WTC11 (cell line): ENCODE measurements around the gene JOSD2.

Source experiments
- ATF1 ChIP-seq: sonication (generic); formaldehyde crosslinking; IDR thresholded peaks from 2 replicates; pipeline ENCODE4 v1.8.1; 2023; ENCODE audit warnings: mild to moderate bottlenecking, moderate library complexity, missing genetic modification reagents
- ATF2 ChIP-seq: sonication (generic); formaldehyde crosslinking; IDR thresholded peaks from 2 replicates; pipeline ENCODE4 v1.8.1; 2022; ENCODE audit warnings: low read depth, missing genetic modification reagents, borderline replicate concordance
- CTCF ChIP-seq: fragments of 200-600 bp; IDR thresholded peaks from 2 replicates; pipeline ENCODE4 v1.8.0; 2022; ENCODE audit warnings: antibody characterized with exemption
- ESRRA ChIP-seq: sonication (generic); formaldehyde crosslinking; IDR thresholded peaks from 2 replicates; pipeline ENCODE4 v1.8.1; 2022; ENCODE audit warnings: mild to moderate bottlenecking, missing genetic modification reagents, borderline replicate concordance
- ETV6 ChIP-seq: sonication (generic); formaldehyde crosslinking; IDR thresholded peaks from 2 replicates; pipeline ENCODE4 v1.8.1; 2022; ENCODE audit warnings: mild to moderate bottlenecking, missing genetic modification reagents
- KAT7 ChIP-seq: sonication (generic); formaldehyde crosslinking; IDR thresholded peaks from 2 replicates; pipeline ENCODE4 v1.8.1; 2023; ENCODE audit warnings: missing genetic modification reagents, mild to moderate bottlenecking, borderline replicate concordance
- NFE2L1 ChIP-seq: sonication (generic); formaldehyde crosslinking; IDR thresholded peaks from 2 replicates; pipeline ENCODE4 v1.8.1; 2023; ENCODE audit warnings: missing genetic modification reagents
- SMAD4 ChIP-seq: sonication (generic); formaldehyde crosslinking; IDR thresholded peaks from 2 replicates; pipeline ENCODE4 v1.8.0; 2022; ENCODE audit warnings: mild to moderate bottlenecking, missing genetic modification reagents
- SP1 ChIP-seq: sonication (generic); formaldehyde crosslinking; conservative IDR thresholded peaks from 2 replicates; pipeline ENCODE4 v1.8.1; 2022; ENCODE audit warnings: missing genetic modification reagents
- TCF7 ChIP-seq: sonication (generic); formaldehyde crosslinking; IDR thresholded peaks from 2 replicates; pipeline ENCODE4 v1.8.0; 2022; ENCODE audit warnings: mild to moderate bottlenecking, low read depth, missing genetic modification reagents, moderate library complexity
- USF2 ChIP-seq: sonication (generic); formaldehyde crosslinking; IDR thresholded peaks from 2 replicates; pipeline ENCODE4 v1.8.1; 2023; ENCODE audit warnings: mild to moderate bottlenecking, missing genetic modification reagents, moderate library complexity
- ZBTB21 ChIP-seq: sonication (generic); formaldehyde crosslinking; IDR thresholded peaks from 2 replicates; pipeline ENCODE4 v1.8.1; 2023; ENCODE audit warnings: mild to moderate bottlenecking, missing genetic modification reagents, borderline replicate concordance
- TF ChIP-seq, protein P1 (sequence below): sonication (generic); formaldehyde crosslinking; IDR thresholded peaks from 2 replicates; pipeline ENCODE4 v1.8.1; 2023; ENCODE audit warnings: mild to moderate bottlenecking, missing genetic modification reagents
- TF ChIP-seq, protein P2 (sequence below): sonication (generic); formaldehyde crosslinking; IDR thresholded peaks from 2 replicates; pipeline ENCODE4 v1.8.0; 2022; ENCODE audit warnings: missing genetic modification reagents

GRCh38 chr19:50506700-50507099 is 4.3 kb downstream of the JOSD2 start:
- TF ChIP-seq CTCF (no peak), USF2 (CRISPR knock-in tag) (no peak), SP1 (CRISPR knock-in tag) (no peak), TCF7 (CRISPR knock-in tag) (no peak), ATF1 (CRISPR knock-in tag) (no peak), SMAD4 (CRISPR knock-in tag) (no peak), KAT7 (no peak), ETV6 (CRISPR knock-in tag) (no peak), ZBTB21 (no peak), NFE2L1 (CRISPR knock-in tag) (no peak), ESRRA (CRISPR knock-in tag) (no peak), ATF2 (CRISPR knock-in tag) (no peak)
- TF ChIP-seq, protein P1, sequence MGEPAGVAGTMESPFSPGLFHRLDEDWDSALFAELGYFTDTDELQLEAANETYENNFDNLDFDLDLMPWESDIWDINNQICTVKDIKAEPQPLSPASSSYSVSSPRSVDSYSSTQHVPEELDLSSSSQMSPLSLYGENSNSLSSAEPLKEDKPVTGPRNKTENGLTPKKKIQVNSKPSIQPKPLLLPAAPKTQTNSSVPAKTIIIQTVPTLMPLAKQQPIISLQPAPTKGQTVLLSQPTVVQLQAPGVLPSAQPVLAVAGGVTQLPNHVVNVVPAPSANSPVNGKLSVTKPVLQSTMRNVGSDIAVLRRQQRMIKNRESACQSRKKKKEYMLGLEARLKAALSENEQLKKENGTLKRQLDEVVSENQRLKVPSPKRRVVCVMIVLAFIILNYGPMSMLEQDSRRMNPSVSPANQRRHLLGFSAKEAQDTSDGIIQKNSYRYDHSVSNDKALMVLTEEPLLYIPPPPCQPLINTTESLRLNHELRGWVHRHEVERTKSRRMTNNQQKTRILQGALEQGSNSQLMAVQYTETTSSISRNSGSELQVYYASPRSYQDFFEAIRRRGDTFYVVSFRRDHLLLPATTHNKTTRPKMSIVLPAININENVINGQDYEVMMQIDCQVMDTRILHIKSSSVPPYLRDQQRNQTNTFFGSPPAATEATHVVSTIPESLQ (CRISPR knock-in tag): no peak
- TF ChIP-seq, protein P2, sequence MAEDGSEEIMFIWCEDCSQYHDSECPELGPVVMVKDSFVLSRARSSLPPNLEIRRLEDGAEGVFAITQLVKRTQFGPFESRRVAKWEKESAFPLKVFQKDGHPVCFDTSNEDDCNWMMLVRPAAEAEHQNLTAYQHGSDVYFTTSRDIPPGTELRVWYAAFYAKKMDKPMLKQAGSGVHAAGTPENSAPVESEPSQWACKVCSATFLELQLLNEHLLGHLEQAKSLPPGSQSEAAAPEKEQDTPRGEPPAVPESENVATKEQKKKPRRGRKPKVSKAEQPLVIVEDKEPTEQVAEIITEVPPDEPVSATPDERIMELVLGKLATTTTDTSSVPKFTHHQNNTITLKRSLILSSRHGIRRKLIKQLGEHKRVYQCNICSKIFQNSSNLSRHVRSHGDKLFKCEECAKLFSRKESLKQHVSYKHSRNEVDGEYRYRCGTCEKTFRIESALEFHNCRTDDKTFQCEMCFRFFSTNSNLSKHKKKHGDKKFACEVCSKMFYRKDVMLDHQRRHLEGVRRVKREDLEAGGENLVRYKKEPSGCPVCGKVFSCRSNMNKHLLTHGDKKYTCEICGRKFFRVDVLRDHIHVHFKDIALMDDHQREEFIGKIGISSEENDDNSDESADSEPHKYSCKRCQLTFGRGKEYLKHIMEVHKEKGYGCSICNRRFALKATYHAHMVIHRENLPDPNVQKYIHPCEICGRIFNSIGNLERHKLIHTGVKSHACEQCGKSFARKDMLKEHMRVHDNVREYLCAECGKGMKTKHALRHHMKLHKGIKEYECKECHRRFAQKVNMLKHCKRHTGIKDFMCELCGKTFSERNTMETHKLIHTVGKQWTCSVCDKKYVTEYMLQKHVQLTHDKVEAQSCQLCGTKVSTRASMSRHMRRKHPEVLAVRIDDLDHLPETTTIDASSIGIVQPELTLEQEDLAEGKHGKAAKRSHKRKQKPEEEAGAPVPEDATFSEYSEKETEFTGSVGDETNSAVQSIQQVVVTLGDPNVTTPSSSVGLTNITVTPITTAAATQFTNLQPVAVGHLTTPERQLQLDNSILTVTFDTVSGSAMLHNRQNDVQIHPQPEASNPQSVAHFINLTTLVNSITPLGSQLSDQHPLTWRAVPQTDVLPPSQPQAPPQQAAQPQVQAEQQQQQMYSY (CRISPR knock-in tag): no peak
